ENCODE data around the gene ELAVL3.

Gene ELAVL3

DNA sequence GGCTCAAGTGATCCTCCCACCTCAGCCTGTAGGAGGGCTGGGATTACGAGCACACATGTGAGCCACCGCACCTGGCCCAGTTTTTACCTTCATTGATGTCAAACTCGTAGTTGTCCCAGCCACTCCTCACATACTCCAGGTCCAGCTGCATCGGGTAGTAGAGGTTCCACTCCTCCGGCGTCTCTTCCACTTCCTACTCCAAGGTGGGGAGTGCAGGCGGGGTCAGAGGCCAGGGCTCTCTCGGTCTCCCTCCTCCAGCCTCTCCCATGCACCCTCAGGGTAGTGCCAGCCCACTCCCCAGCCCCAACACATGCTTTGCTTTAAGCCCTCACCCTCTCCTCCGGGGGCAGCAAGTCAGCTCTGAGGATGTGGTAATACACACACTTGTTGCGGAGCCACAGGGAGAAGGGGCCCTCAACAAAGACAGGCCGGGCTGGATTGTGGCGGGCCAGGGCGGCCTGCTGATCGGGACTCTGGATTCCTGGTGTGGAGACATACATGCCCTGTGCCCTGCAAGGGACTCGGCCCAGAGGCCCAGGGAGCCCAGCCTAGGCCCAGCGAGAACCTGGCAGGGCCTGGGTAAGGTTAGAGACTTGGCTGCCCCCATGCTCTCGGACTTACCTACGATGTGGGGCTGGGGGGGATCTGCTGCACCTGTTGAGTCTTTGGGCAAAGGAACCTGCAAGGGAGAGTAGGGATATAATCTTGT, 26.7 kb upstream of the ELAVL3 start:
- H3K4me3 ChIP-seq (ENCODE audit: control insufficient read depth, low read depth, low read length) = no peak overlapping the region
- no peak for DNase-seq (ENCODE audit: low read depth)
- TF ChIP-seq, protein P1, sequence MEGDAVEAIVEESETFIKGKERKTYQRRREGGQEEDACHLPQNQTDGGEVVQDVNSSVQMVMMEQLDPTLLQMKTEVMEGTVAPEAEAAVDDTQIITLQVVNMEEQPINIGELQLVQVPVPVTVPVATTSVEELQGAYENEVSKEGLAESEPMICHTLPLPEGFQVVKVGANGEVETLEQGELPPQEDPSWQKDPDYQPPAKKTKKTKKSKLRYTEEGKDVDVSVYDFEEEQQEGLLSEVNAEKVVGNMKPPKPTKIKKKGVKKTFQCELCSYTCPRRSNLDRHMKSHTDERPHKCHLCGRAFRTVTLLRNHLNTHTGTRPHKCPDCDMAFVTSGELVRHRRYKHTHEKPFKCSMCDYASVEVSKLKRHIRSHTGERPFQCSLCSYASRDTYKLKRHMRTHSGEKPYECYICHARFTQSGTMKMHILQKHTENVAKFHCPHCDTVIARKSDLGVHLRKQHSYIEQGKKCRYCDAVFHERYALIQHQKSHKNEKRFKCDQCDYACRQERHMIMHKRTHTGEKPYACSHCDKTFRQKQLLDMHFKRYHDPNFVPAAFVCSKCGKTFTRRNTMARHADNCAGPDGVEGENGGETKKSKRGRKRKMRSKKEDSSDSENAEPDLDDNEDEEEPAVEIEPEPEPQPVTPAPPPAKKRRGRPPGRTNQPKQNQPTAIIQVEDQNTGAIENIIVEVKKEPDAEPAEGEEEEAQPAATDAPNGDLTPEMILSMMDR (IDR thresholded peaks at IDR 0.05; ENCODE audit: control insufficient read depth, insufficient read depth, low read depth, low read length, missing control alignments) = no peak

DNA sequence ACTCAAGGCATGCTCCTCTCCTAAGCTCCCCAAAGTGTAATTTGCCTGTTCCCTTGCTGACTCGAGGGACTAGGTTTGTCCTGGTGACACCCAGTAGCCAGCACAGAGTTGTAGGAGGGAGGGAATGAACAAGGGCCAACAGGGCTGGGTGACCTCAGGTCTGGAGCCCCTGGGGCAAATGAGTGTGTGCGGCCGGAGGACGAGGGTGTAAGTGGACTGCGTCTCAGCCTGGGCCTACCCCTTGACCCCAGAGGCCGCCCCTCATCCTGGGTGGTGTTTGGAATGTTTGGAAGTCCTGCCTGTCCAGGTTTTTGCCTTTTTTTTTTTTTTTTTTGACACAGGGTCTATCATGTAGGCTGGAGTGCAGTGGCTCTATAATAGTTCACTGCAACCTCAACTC, 26.1 kb upstream of the ELAVL3 start:
- TF ChIP-seq, protein P1 (IDR thresholded peaks at IDR 0.05; ENCODE audit: control insufficient read depth, insufficient read depth, low read depth, low read length, missing control alignments) = no peak
- H3K4me3 ChIP-seq (ENCODE audit: control insufficient read depth, low read depth, low read length) = no peak overlapping the region
- no peak for DNase-seq (ENCODE audit: low read depth)

GRCh38 chr19:11506101-11506555, 25.3 kb upstream of the ELAVL3 start:
- peak overlapping the region; percentile 50 for H3K4me3 ChIP-seq (ENCODE audit: control insufficient read depth, low read depth, low read length)
- TF ChIP-seq, protein P1 (IDR thresholded peaks at IDR 0.05; ENCODE audit: control insufficient read depth, insufficient read depth, low read depth, low read length, missing control alignments) = no peak
- no peak for DNase-seq (ENCODE audit: low read depth)

- H3K4me3 ChIP-seq (ENCODE audit: control insufficient read depth, low read depth, low read length) = peak within 1 kb of the TSS; percentile 50
- TF ChIP-seq, protein P1 (IDR thresholded peaks at IDR 0.05; ENCODE audit: control insufficient read depth, insufficient read depth, low read depth, low read length, missing control alignments) = no peak
- peak; percentile 64 for DNase-seq (ENCODE audit: low read depth)
These were observed 24.8 kb upstream of the ELAVL3 start, which contains the start of gene ZNF653 for GRCh38 chr19:11505504-11506100. TSS of gene ZNF653 (minus strand) at chr19:11505839. CDS start at chr19:11505786, 53 bp downstream.

DNA sequence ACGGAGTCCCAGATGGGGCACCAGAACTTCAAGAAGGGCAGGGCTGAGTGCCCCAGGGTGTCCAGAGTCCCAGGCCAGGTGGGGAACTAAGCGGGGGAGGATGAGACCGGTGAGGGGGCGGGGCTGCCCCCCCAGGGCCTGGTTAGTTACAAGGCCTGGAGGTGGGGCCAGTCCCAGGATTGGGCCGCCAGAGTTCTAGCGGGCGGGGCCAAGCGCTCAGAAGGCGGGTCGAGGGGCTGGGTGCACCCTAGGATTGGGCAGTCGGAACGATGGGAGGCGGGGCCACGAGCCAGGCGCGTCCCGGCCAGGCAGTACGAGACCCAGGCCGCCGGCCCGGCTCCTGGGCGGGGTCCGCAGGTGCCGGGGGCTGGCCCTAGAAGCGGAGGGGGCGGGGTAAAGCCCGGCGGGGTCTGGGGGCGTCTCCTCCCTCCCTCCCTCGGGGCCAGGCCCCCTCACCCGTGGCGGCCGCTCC, 24.2 kb upstream of the ELAVL3 start:
- DNase-seq (ENCODE audit: low read depth) = peak; percentile 70

GRCh38 chr19:11504502-11505031, 23.7 kb upstream of the ELAVL3 start:
- peak overlapping the region; percentile 50 for H3K4me3 ChIP-seq (ENCODE audit: control insufficient read depth, low read depth, low read length)
- TF ChIP-seq, protein P1 (IDR thresholded peaks at IDR 0.05; ENCODE audit: control insufficient read depth, insufficient read depth, low read depth, low read length, missing control alignments) = no peak
- no peak for DNase-seq (ENCODE audit: low read depth)

More for the DNA sequence above, 24.2 kb upstream of the ELAVL3 start:
- TF ChIP-seq, protein P1 (IDR thresholded peaks at IDR 0.05; ENCODE audit: control insufficient read depth, insufficient read depth, low read depth, low read length, missing control alignments) = no peak
- peak overlapping the region; percentile 50 for H3K4me3 ChIP-seq (ENCODE audit: control insufficient read depth, low read depth, low read length)

All from AG09309 (cell line).